K562 (cell line): ENCODE measurements around the gene ISG20L2. TPM values are rescaled to one million over a fixed set of nuclear protein-coding genes. Genes with fewer than 3 reads are reported as not detected.

Experiments used
- ARID1B ChIP-seq: fragments of 450-650 bp; IDR thresholded peaks from 2 replicates; pipeline ENCODE4 v1.6.1; 2016; ENCODE audit warnings: antibody characterized with exemption, mild to moderate bottlenecking, inconsistent platforms
- CREB3L1 ChIP-seq: fragments of 450-650 bp; IDR thresholded peaks from 2 replicates; pipeline ENCODE4 v1.6.1; 2014; ENCODE audit warnings: low read depth, mild to moderate bottlenecking, moderate library complexity, borderline replicate concordance
- ETS1 ChIP-seq: conservative IDR thresholded peaks from 2 replicates; pipeline ENCODE4 v1.6.1; 2011; ENCODE audit warnings: low read depth, mild to moderate bottlenecking, low read length; ENCODE audit not compliant: control insufficient read depth
- GMEB1 ChIP-seq: fragments of 250-450 bp; sonication (Bioruptor Pico); IDR thresholded peaks from 2 replicates; pipeline ENCODE4 v1.4.0; 2020; ENCODE audit warnings: mild to moderate bottlenecking
- MNT ChIP-seq, 2 experiments: fragments of 450-650 bp; conservative IDR thresholded peaks; 2 replicates each; pipeline ENCODE4 v1.6.1; 2017; ENCODE audit warnings: mild to moderate bottlenecking in 2 of 2, moderate library complexity in 2 of 2
- NR2C2 ChIP-seq, 2 experiments: fragments of 200-800 bp in 1 of 2; sonication (Bioruptor generic) in 1 of 2; sonication (generic) in 1 of 2; formaldehyde crosslinking in 1 of 2; IDR thresholded peaks; 2 replicates each; pipeline versions ENCODE4 v1.6.1 to v1.8.0; 2016 to 2022; ENCODE audit warnings: mild to moderate bottlenecking in 1 of 2, missing compliant biosample characterization in 1 of 2, missing genetic modification characterization in 1 of 2, missing genetic modification reagents in 1 of 2
- RREB1 ChIP-seq: fragments of 250-450 bp; sonication (Bioruptor Pico); IDR thresholded peaks from 2 replicates; pipeline ENCODE4 v1.4.0; 2020
- ZBTB12 ChIP-seq: fragments of 250-450 bp; sonication (Bioruptor Pico); IDR thresholded peaks from 2 replicates; pipeline ENCODE4 v1.4.0; 2020
- ZNF696 ChIP-seq: fragments of 250-450 bp; sonication (Bioruptor Pico); conservative IDR thresholded peaks from 2 replicates; pipeline ENCODE4 v1.4.0; 2020; ENCODE audit warnings: mild to moderate bottlenecking, moderate library complexity
- polyA plus RNA-seq, 8 experiments: library from polyadenylated mRNA; depleted of rRNA in 4 of 8; stranded (reverse) in 5 of 8; unstranded in 3 of 8; fragments of >200 nt; fragmentation: Nextera tagmentation in 2 of 8; fragmentation: Illumina TruSeq in 1 of 8; extraction: Ambion mirVana in 2 of 8; extraction: Trizol in 1 of 8; gene quantifications; 2 replicates each; pipeline versions ENCODE4 v1.2.1 to v1.2.3, GENCODE V29; 2011 to 2014; ENCODE audit warnings: inconsistent platforms in 1 of 8, missing spikeins in 1 of 8
- total RNA-seq, 7 experiments: library from RNA; depleted of rRNA in 6 of 7; stranded (reverse); fragments of >200 nt in 6 of 7; fragmentation: Illumina TruSeq in 2 of 7; extraction: Trizol in 2 of 7; gene quantifications; 2 replicates each; pipeline versions ENCODE4 v1.2.1 to v1.2.3, GENCODE V29; 2011 to 2021; ENCODE audit warnings: low replicate concordance in 1 of 7

The ISG20L2 gene
- total and polyA plus RNA-seq, 9 of the 15 experiments (the other 6 are each of a cell fraction or from before 2014, with no cell fraction given), result 21.3 to 130 (median 50.3) TPM

GRCh38 chr1:156746728-156747631, 18.4 kb upstream of the ISG20L2 start (continued):
- TF ChIP-seq ETS1, result no peak; the same call in 1 of the 2 replicates
- TF ChIP-seq GMEB1, result no peak
- peak; percentile 50 to 73; a peak in 3 of 4 replicates for TF ChIP-seq MNT (conservative IDR thresholded peaks at IDR 0.05)
- 0 out of 2 replicates have a peak, but pooled peaks have one; percentile 25 for TF ChIP-seq CREB3L1
- TF ChIP-seq RREB1 (CRISPR knock-in tag), result no peak
- TF ChIP-seq ZBTB12, result no peak
- no peak for TF ChIP-seq ZNF696 (CRISPR knock-in tag)
- no peak for TF ChIP-seq NR2C2 (CRISPR knock-in tag; IDR thresholded peaks at IDR 0.05)
- TF ChIP-seq NR2C2 (tag; IDR thresholded peaks at IDR 0.05), result peak; percentile 81; the same call in 1 of the 2 replicates
- 0 out of 2 replicates have a peak, but pooled peaks have one; percentile 7 for TF ChIP-seq ARID1B
